Aorta (tissue), 5 donors: ENCODE measurements around the gene UBR1. TPM values are rescaled to one million over a fixed set of nuclear protein-coding genes. Genes with fewer than 3 reads are reported as not detected.

Source experiments
- ATAC-seq: fragments of 200-7000 bp; cut with Tn5 transposase; one replicate; pipeline ENCODE4 v1.9.1; 2022; ENCODE audit warnings: moderate library complexity; ENCODE audit not compliant: low FRiP score
- DNase-seq, 2 donors: peaks; one replicate each; pipeline ENCODE4 v3.0.0-alpha.2; 2020
- H3K27ac ChIP-seq, 2 donors: one replicate each; pipeline ENCODE4 v1.5.1; 2013; ENCODE audit warnings: low read length in 2 of 2, mild to moderate bottlenecking in 2 of 2, moderate library complexity in 2 of 2, control low read depth in 1 of 2, inconsistent platforms in 1 of 2, low read depth in 1 of 2
- H3K27me3 ChIP-seq, 2 donors: one replicate each; pipeline ENCODE4 v1.6.1; 2013; ENCODE audit warnings: control low read depth in 1 of 2, low read length in 1 of 2, mild to moderate bottlenecking in 1 of 2, moderate library complexity in 1 of 2; ENCODE audit not compliant: insufficient read depth in 2 of 2, control insufficient read depth in 1 of 2
- H3K36me3 ChIP-seq, 2 donors: one replicate each; pipeline ENCODE4 v1.6.1; 2013; ENCODE audit warnings: control low read depth in 1 of 2, low read length in 1 of 2, mild to moderate bottlenecking in 1 of 2; ENCODE audit not compliant: insufficient read depth in 2 of 2, control insufficient read depth in 1 of 2
- H3K4me1 ChIP-seq, 2 donors: one replicate each; pipeline ENCODE4 v1.6.1; 2013; ENCODE audit warnings: low read length in 2 of 2, control low read depth in 1 of 2, mild to moderate bottlenecking in 1 of 2, moderate library complexity in 1 of 2; ENCODE audit not compliant: insufficient read depth in 2 of 2, control insufficient read depth in 1 of 2
- H3K4me3 ChIP-seq, 2 donors: one replicate each; pipeline ENCODE4 v1.5.1; 2013; ENCODE audit warnings: low read length in 2 of 2, control low read depth in 1 of 2, mild to moderate bottlenecking in 1 of 2
- H3K9me3 ChIP-seq: one replicate; pipeline ENCODE4 v1.6.1; 2013; ENCODE audit warnings: mild to moderate bottlenecking, low read length; ENCODE audit not compliant: control insufficient read depth
- WGBS, 2 donors: extraction: QIAGEN DNeasy Blood & Tissue Kit; methylation state at CpG; one replicate each; pipeline ENCODE4 v1.1.7; 2013; 5-methylcytosine and 5-hydroxymethylcytosine counted together
- intact Hi-C, 2 donors: fragments of 100-400 bp; cut with DNase I; formaldehyde crosslinking; loops; one replicate each; pipeline versions ENCODE4 v1.14.2 to v1.15.0; 2022
- long read RNA-seq, 2 donors: library from polyadenylated mRNA; unstranded; transcript quantifications; one replicate each; pipeline ENCODE4 v2.0.0, GENCODE V29; 2020 to 2021
- polyA plus RNA-seq, 2 donors: library from polyadenylated mRNA; stranded (reverse); fragments of 200-250 nt; gene quantifications; one replicate each; pipeline ENCODE4 v1.2.3, GENCODE V29; 2013
- total RNA-seq, 2 donors: library from RNA; stranded (reverse); fragmentation: NEBNext Ultra II Directional; extraction: Animal tissue kit (Norgen Biotek cat#: 25700); gene quantifications; one replicate each; pipeline ENCODE4 v1.2.1, GENCODE V29; 2021
- donor health status: healthy with polysubstance abuse.
- donor health status: Bipolar disorder and iron deficiency.
- donor health status: DM: no; HTN: no; CAD: no.
- donor health status: DM: no; HTN: no; CAD: no.
- donor health status: DM: yes; HTN: yes; CAD: no.

UBR1 gene
- total RNA-seq (10 to 100 TPM; 40.6 to 43.7 TPM), polyA plus RNA-seq (1 to 10 TPM; 4.0 to 9.3 TPM)
- long read RNA-seq, donor 1, partial matches to known transcripts, result 23 of 32 reads
- long read RNA-seq, donor 1, other reads (novel, unspliced or antisense), result 9 of 32 reads
- long read RNA-seq, donor 2, partial matches to known transcripts, result 3 of 13 reads
- long read RNA-seq, donor 2, other reads (novel, unspliced or antisense), result 10 of 13 reads

GRCh38 chr15:43105778-43106485, at the start of gene UBR1:
Gene UBR1 (minus strand): TSS chr15:43106038. CDS start chr15:43106022, 16 bp downstream.
- H3K27me3 ChIP-seq, result no peaks in the 10 kb centered on the region
- peak within 1 kb of the TSS; percentile 74 to 97 for H3K4me3 ChIP-seq
- WGBS, 2 donors, result 0% methylated on average over 32 to 33 of the region's 33 CpGs
- H3K9me3 ChIP-seq, result no peaks in the 10 kb centered on the region
- intact Hi-C loops, result loop anchor here in 1 of 2 donors (5.0 kb wide), 1 partner anchor 81 kb away; the partner anchor contains the start of gene CCNDBP1
- H3K27ac ChIP-seq, result peak within 1 kb of the TSS; percentile 51 to 78
- no peaks in the 10 kb centered on the region for H3K36me3 ChIP-seq
- peak; percentile 97 for ATAC-seq
- peak; percentile 95 to 96 for DNase-seq
- peaks cover 0 to 4% of the 10 kb centered on the region in 2 donors for H3K4me1 ChIP-seq

DNA sequence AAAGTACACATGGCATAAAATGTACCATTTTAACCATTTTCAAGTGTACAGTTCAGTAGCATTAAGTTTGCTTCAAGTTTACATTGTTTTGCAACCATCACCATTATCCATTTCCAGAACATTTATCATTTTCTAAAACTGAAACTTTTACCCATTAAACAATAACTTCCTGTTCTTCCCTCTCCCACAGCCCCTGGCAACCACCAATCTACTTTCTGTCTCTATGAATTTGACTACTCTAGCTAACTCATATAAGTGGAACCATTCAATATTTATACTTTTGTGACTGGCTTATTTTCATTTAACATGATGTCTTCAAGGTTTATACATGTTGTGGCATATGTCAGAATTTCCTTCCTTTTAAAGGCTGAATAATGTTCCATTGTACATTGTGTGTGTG, 47.4 kb upstream of the UBR1 start:
- DNase-seq (no peak), ATAC-seq (no peak)
- peaks cover 0 to 3% of the 10 kb centered on the region in 2 donors for H3K36me3 ChIP-seq
- H3K4me1 ChIP-seq, result no peaks in the 10 kb centered on the region
- intact Hi-C loops, result no loop called here
- no peaks in the 10 kb centered on the region for H3K9me3 ChIP-seq
- H3K4me3 ChIP-seq, result no peak overlapping the region
- no peaks in the 10 kb centered on the region for H3K27me3 ChIP-seq
- H3K27ac ChIP-seq, result no peak overlapping the region

GRCh38 chr15:43151688-43152087, 45.9 kb upstream of the UBR1 start:
- Histone ChIP-seq H3K4me3 (no peak overlapping the region), H3K27ac (no peak overlapping the region), H3K9me3 (no peaks in the 10 kb centered on the region), H3K27me3 (no peaks in the 10 kb centered on the region), H3K36me3 (peaks cover 0 to 3% of the 10 kb centered on the region in 2 donors), H3K4me1 (no peaks in the 10 kb centered on the region)
- 95% methylated on average over 2 of the region's 2 CpGs for WGBS, 2 donors
- ATAC-seq (no peak), DNase-seq (no peak)
- intact Hi-C loops, result no loop called here

DNA sequence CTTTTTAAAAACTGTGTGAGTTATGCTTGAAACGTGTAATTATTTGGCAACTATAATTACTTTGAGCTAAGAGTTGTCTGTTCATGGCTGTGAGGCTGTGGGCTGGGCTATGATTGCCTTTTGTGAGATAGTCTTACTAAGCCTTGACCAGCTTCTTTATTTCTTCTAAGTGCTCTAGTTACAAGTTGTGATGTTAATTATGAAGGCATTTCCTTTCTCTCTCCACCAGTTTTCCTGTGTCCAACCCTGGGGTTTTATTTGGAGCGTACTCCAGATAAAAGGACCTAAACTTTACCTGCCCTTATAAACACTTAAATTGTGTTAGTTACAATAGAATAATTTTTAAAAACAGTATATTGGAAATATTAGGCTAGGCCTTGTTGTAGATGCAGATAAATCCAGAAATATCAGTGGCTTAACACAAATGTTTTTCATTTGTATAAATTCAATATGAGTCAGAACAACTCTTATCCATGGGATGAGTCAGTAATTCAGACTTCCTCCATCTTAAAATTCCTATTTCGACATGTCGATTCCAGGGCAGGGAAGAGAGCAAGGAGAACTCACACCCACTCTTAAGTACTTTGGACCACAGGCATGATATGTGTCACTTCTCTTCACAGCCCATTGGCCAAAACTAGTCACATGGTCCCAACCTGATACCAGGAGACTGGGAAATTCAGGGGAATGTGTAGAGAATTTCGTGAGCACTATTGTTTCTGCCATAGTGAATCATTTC, 44.5 kb upstream of the UBR1 start:
- no peaks in the 10 kb centered on the region for H3K9me3 ChIP-seq
- no peak for DNase-seq
- H3K4me3 ChIP-seq, result no peak overlapping the region
- peaks cover 0 to 3% of the 10 kb centered on the region in 2 donors for H3K36me3 ChIP-seq
- WGBS, 2 donors, result 88 to 91% methylated on average over 5 of the region's 5 CpGs
- peaks cover 0 to 1% of the 10 kb centered on the region in 2 donors for H3K4me1 ChIP-seq
- H3K27ac ChIP-seq, result no peak overlapping the region
- no peak for ATAC-seq
- no peaks in the 10 kb centered on the region for H3K27me3 ChIP-seq
- intact Hi-C loops, result no loop called here

- peaks cover 0 to 3% of the 10 kb centered on the region in 2 donors for H3K36me3 ChIP-seq
- intact Hi-C loops, result no loop called here
These were observed 40.3 kb upstream of the UBR1 start for GRCh38 chr15:43146184-43146583.

GRCh38 chr15:43144512-43144911, 38.7 kb upstream of the UBR1 start:
- no peak for ATAC-seq
- intact Hi-C loops, result no loop called here
- H3K4me1 ChIP-seq, result peaks cover 0 to 1% of the 10 kb centered on the region in 2 donors
- no peaks in the 10 kb centered on the region for H3K27me3 ChIP-seq
- H3K36me3 ChIP-seq, result peaks cover 0 to 2% of the 10 kb centered on the region in 2 donors
- H3K4me3 ChIP-seq, result no peak overlapping the region
- DNase-seq, result no peak
- H3K27ac ChIP-seq, result no peak overlapping the region
- H3K9me3 ChIP-seq, result no peaks in the 10 kb centered on the region

More at GRCh38 chr15:43146184-43146583, 40.3 kb upstream of the UBR1 start:
- peaks cover 0 to 1% of the 10 kb centered on the region in 2 donors for H3K4me1 ChIP-seq
- WGBS, 2 donors, result 89 to 91% methylated on average over 5 of the region's 5 CpGs
- H3K27me3 ChIP-seq, result no peaks in the 10 kb centered on the region
- DNase-seq (no peak), ATAC-seq (no peak)
- no peak overlapping the region for H3K27ac ChIP-seq
- no peaks in the 10 kb centered on the region for H3K9me3 ChIP-seq
- no peak overlapping the region for H3K4me3 ChIP-seq

DNA sequence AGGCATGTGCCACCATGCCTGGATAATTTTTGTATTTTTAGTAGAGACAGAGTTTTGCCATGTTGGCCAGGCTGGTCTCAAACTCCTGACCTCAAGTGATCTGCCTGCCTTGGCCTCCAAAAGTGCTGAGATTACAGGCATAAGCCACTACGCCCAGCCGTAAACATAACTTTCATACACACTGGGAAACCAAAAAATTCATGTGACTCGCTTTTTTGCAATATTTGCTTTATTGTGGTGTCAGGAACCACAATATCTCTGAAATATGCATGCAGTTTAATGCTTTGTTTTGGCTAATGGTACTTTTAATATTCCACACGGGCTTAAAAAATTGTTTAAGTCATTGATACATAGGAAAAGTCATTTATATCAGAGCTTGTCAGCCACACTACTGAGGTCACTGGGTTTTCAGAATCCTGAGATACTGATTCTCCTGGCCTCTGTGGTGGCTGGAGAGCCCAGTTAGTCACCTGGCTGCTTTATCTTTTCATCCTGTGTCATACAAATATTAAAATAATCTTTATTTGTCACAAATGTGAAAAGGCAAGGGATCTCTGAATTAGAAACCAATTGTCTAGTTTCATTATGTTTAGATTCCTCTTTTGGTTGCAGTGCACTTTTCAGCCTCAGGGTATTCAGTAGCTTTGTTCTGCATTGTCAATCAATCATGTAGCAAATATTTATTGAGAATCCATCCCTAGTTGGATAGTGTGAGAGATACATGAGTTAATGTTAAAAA, 37.5 kb upstream of the UBR1 start:
- peaks cover 0 to 1% of the 10 kb centered on the region in 2 donors for H3K4me1 ChIP-seq
- no peak overlapping the region for H3K27ac ChIP-seq
- no peak for DNase-seq
- H3K9me3 ChIP-seq, result no peaks in the 10 kb centered on the region
- intact Hi-C loops, result no loop called here
- 87 to 88% methylated on average over 4 of the region's 4 CpGs for WGBS, 2 donors
- no peaks in the 10 kb centered on the region for H3K36me3 ChIP-seq
- H3K4me3 ChIP-seq, result no peak overlapping the region
- no peaks in the 10 kb centered on the region for H3K27me3 ChIP-seq
- ATAC-seq, result no peak

- peaks cover 0 to 5% of the 10 kb centered on the region in 2 donors for H3K36me3 ChIP-seq
- H3K9me3 ChIP-seq, result no peaks in the 10 kb centered on the region
- intact Hi-C loops, result no loop called here
- H3K27ac ChIP-seq, result no peak overlapping the region
- 78 to 81% methylated on average over 3 of the region's 3 CpGs for WGBS, 2 donors
- ATAC-seq (no peak), DNase-seq (no peak)
- no peaks in the 10 kb centered on the region for H3K27me3 ChIP-seq
- H3K4me3 ChIP-seq, result no peak overlapping the region
- no peaks in the 10 kb centered on the region for H3K4me1 ChIP-seq
These were observed 29.5 kb upstream of the UBR1 start for GRCh38 chr15:43135351-43135750.
